ENCODE measurements around the gene NAA80. TPM values are rescaled to one million over a fixed set of nuclear protein-coding genes. Genes with fewer than 3 reads are reported as not detected.

The NAA80 gene
- total and polyA plus RNA-seq, 2 of the 8 experiments (the other 6 are each of a cell fraction or from before 2014, with no cell fraction given): 11.3 to 16.7 TPM

- no peak for TF ChIP-seq CHD7 (IDR thresholded peaks at IDR 0.05; ENCODE audit: insufficient replicate concordance, low read length)
- TF ChIP-seq BRCA1 (IDR thresholded peaks at IDR 0.05; ENCODE audit: low read depth, low read length): no peak
- no peak for TF ChIP-seq USF2 (IDR thresholded peaks at IDR 0.05; ENCODE audit: low read length)
- TF ChIP-seq BACH1 (IDR thresholded peaks at IDR 0.05; ENCODE audit: low read length): no peak
- no peak for TF ChIP-seq POLR2A (IDR thresholded peaks at IDR 0.05; ENCODE audit: control extremely low read depth in 1 of 2, low read depth in 2 of 2, low read length in 2 of 2)
- TF ChIP-seq RBBP5 (IDR thresholded peaks at IDR 0.05; ENCODE audit: borderline replicate concordance, low read depth, low read length): no peak
- no peak for TF ChIP-seq HDAC6 (IDR thresholded peaks at IDR 0.05; ENCODE audit: low read depth, low read length)
- TF ChIP-seq POLR2AphosphoS5 (IDR thresholded peaks at IDR 0.05; ENCODE audit: low read depth, low read length): no peak; the same call in 1 of the 2 replicates
- TF ChIP-seq RNF2 (IDR thresholded peaks at IDR 0.05; ENCODE audit: borderline replicate concordance, low read depth, low read length, missing control alignments, poor library complexity, severe bottlenecking): no peak
- TF ChIP-seq SIRT6 (IDR thresholded peaks at IDR 0.05; ENCODE audit: low read length): no peak
Measured at GRCh38 chr3:50319894-50320625, 20.9 kb upstream of the NAA80 start (continued).

Measured in H1 (cell line).